Daoy (cell line): ENCODE data around the gene TH. TPM values are rescaled to one million over a fixed set of nuclear protein-coding genes. Genes with fewer than 3 reads are reported as not detected.
"Not testable (repeated sequence)": the region's sequence is repeated elsewhere in the genome, so short reads cannot be mapped to it uniquely, and the experiment has no call there.

Experiments used
- DNase-seq: peaks from one replicate; pipeline ENCODE4 v3.0.0-alpha.2; 2015; ENCODE audit warnings: low read depth
- total RNA-seq: library from RNA; depleted of rRNA; stranded (reverse); fragments of >200 nt; shearing (Covaris generic); gene quantifications from 2 replicates; pipeline ENCODE4 v1.2.3, GENCODE V29; 2014

The TH gene
- total RNA-seq, 1 experiment from 2014 or later: not detected

- no peak for DNase-seq
These were observed 24.1 kb upstream of the TH start for GRCh38 chr11:2195756-2196088.

- peak; percentile 42 for DNase-seq
These were observed 23.5 kb upstream of the TH start for GRCh38 chr11:2194877-2195755.

GRCh38 chr11:2193888-2194595 lies 22.4 kb upstream of the TH start:
- DNase-seq: not testable (repeated sequence)

- DNase-seq: no peak
These were observed 21.7 kb upstream of the TH start for GRCh38 chr11:2193099-2193887.

- no peak for DNase-seq
These were observed 20.8 kb upstream of the TH start for GRCh38 chr11:2192435-2192834.

GRCh38 chr11:2191883-2192282 lies 20.3 kb upstream of the TH start:
- no peak for DNase-seq

- no peak for DNase-seq
These were observed 19.2 kb upstream of the TH start for GRCh38 chr11:2190657-2191471.

GRCh38 chr11:2189938-2190656 lies 18.5 kb upstream of the TH start:
- no peak for DNase-seq

- DNase-seq: no peak
These were observed 17.1 kb upstream of the TH start for GRCh38 chr11:2188745-2189144.

- DNase-seq: no peak
These were observed 15.7 kb upstream of the TH start for GRCh38 chr11:2187280-2187707.

GRCh38 chr11:2186669-2187279 lies 15.2 kb upstream of the TH start:
- DNase-seq: peak; percentile 61

- DNase-seq: no peak
These were observed 13.9 kb upstream of the TH start for GRCh38 chr11:2185324-2186085.

GRCh38 chr11:2182692-2183474 lies 11.3 kb upstream of the TH start:
- DNase-seq: no peak

- DNase-seq: no peak
These were observed 10.5 kb upstream of the TH start for GRCh38 chr11:2182075-2182474.

- DNase-seq: no peak
These were observed 9.3 kb upstream of the TH start for GRCh38 chr11:2180789-2181370.

GRCh38 chr11:2180347-2180746 lies 8.7 kb upstream of the TH start:
- no peak for DNase-seq

GRCh38 chr11:2179516-2179915 lies 7.9 kb upstream of the TH start:
- DNase-seq: no peak

- peak; percentile 89 for DNase-seq
These were observed 7.4 kb upstream of the TH start for GRCh38 chr11:2178906-2179494.
